ENCODE results near the gene ZNF428.

DNA sequence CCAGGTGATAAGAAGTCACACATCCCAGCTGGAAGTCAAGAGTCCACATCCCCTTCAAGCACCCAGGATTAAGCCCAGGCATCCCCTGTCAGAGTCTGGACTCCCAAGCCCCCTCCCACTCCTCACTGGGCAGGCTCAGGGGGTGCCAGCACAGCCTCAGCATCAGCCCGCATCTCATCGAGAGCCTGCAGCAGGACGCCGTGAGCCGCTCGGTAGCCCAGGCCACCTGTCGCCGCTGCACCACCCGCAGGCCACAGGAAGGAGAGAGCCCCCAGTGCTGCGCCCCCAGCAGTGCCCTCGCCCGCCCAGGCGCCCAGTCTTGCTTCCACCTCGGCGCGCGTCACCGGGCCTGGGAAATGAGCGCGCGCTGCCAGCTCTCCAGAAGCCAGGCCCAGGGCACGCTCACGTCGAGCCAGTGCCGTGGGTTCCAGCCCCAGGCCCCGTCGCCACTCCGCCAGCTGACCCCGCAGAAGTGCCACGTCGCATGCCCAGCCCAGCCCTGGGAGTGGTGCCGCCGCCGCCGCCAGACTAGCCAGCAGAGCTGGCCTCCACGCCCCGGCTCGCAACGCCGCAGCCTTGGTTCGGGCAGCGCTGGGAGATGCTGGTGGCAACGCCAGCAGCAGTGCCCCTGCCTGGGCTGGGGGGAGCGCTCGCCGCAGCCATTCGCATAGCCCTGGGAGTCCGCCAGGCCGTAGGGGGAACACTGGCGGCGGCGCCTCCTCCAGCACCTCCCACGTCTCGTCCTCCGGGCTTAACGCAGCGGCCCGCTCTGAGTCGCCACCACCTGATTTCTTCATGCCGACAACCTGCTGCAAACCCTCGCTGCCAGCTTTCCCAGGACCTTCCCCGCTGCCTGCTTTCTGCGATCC, 27.3 kb downstream of the ZNF428 start:
- TF ChIP-seq, protein P1, sequence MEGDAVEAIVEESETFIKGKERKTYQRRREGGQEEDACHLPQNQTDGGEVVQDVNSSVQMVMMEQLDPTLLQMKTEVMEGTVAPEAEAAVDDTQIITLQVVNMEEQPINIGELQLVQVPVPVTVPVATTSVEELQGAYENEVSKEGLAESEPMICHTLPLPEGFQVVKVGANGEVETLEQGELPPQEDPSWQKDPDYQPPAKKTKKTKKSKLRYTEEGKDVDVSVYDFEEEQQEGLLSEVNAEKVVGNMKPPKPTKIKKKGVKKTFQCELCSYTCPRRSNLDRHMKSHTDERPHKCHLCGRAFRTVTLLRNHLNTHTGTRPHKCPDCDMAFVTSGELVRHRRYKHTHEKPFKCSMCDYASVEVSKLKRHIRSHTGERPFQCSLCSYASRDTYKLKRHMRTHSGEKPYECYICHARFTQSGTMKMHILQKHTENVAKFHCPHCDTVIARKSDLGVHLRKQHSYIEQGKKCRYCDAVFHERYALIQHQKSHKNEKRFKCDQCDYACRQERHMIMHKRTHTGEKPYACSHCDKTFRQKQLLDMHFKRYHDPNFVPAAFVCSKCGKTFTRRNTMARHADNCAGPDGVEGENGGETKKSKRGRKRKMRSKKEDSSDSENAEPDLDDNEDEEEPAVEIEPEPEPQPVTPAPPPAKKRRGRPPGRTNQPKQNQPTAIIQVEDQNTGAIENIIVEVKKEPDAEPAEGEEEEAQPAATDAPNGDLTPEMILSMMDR (IDR thresholded peaks at IDR 0.05 in 4 of 5, conservative IDR thresholded peaks at IDR 0.05 in 1 of 5) = no peak
- no peak for TF ChIP-seq POLR2A (IDR thresholded peaks at IDR 0.05)

All from gastrocnemius medialis (tissue), 4 donors.